BLaER1 treated with 17β-estradiol and CSF1 and Interleukin-3, amounts not matched to agents 10 nM and 100 nM (cell line): Measurements from ENCODE around the gene KPNA4.
"Not testable (repeated sequence)": the region's sequence is repeated elsewhere in the genome, so short reads cannot be mapped to it uniquely, and the experiment has no call there.

Source experiments
- H3K27ac ChIP-seq, 11 experiments: shearing (Covaris generic); formaldehyde crosslinking; 2 replicates each; pipeline ENCODE4 v1.8.1; 2022
- H3K27me3 ChIP-seq, 11 experiments: shearing (Covaris generic); formaldehyde crosslinking; 2 replicates each; pipeline ENCODE4 v1.8.1; 2022
- H3K36me3 ChIP-seq, 11 experiments: shearing (Covaris generic); formaldehyde crosslinking; 2 replicates each; pipeline ENCODE4 v1.8.1; 2022
- H3K4me1 ChIP-seq, 10 experiments: shearing (Covaris generic); formaldehyde crosslinking; 2 replicates each; pipeline ENCODE4 v1.8.1; 2022
- H3K4me2 ChIP-seq, 11 experiments: shearing (Covaris generic); formaldehyde crosslinking; 2 replicates each; pipeline ENCODE4 v1.8.1; 2022
- H3K4me3 ChIP-seq, 10 experiments: shearing (Covaris generic); formaldehyde crosslinking; 2 replicates each; pipeline ENCODE4 v1.8.1; 2022
- H3K9ac ChIP-seq, 11 experiments: shearing (Covaris generic); formaldehyde crosslinking; 2 replicates each; pipeline ENCODE4 v1.8.1; 2022
- H3K9me3 ChIP-seq, 11 experiments: shearing (Covaris generic); formaldehyde crosslinking; replicated peaks in 1 of 11; 2 replicates each; pipeline ENCODE4 v1.8.1; 2022
- H4K20me1 ChIP-seq, 11 experiments: shearing (Covaris generic); formaldehyde crosslinking; 2 replicates each; pipeline ENCODE4 v1.8.1; 2022
- Cebpa-rat ChIP-seq, 11 experiments: shearing (Covaris generic); IDR thresholded peaks; 2 replicates each; pipeline ENCODE4 v1.8.1; 2022

Gene KPNA4

DNA sequence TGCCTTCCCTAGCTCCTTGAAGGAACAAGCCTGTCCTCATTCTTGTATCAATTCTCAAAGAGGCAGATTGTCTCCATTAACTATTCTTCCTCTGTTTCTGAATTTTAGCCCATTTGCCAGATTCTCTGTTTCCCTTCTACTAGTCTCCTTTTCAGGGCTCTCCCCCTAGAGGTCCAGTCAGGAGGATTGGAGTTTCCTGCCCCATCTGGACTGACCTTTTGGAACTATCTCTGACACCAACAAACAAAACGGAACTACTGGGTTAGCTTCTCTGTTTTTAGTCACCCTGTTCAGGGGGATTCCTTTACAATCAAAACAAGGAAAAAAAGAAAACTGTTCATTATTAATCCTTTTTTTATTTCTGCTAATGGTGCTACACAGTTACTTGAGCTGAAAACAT, 10.2 kb upstream of the KPNA4 start:
- Histone ChIP-seq H3K27ac (no peak overlapping the region), H4K20me1 (no peaks in the 10 kb centered on the region), H3K9me3 (peaks cover 14 to 34% (median 24%) of the 10 kb centered on the region in 11 experiments; a peak in 21 of 22 replicates), H3K27me3 (no peaks in the 10 kb centered on the region), H3K4me1 (no peaks in the 10 kb centered on the region), H3K36me3 (peaks cover 0 to 8% (median 0%) of the 10 kb centered on the region in 11 experiments; a peak in 2 of 22 replicates), H3K9ac (no peak overlapping the region), H3K4me2 (no peak overlapping the region), H3K4me3 (no peak overlapping the region)
- no peak for TF ChIP-seq Cebpa-rat (IDR thresholded peaks at IDR 0.05)

DNA sequence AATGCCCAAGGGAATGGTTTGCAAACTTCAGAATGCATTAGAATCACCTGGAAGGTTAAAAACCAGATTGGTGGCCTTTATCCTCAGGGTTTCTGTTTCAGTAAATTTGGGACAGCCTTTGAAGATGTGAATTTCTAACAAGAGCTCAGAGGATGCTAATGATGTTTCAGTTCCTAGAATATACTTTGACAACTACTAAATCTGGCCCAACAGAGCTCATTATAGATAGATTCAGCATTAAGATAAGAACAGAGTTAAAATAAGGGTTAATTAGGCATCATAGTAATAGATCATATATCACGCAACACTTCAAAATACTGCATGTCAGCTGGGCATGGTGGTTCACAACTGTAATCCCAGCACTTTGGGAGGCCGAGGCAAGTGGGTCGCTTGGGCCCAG, 9.3 kb upstream of the KPNA4 start:
- peaks cover 12 to 25% (median 17%) of the 10 kb centered on the region in 11 experiments; a peak in 17 of 22 replicates for H3K9me3 ChIP-seq
- TF ChIP-seq Cebpa-rat (IDR thresholded peaks at IDR 0.05): no peak
- H4K20me1 ChIP-seq: no peaks in the 10 kb centered on the region
- H3K4me1 ChIP-seq: no peaks in the 10 kb centered on the region; a peak in 1 of 20 replicates
- no peak overlapping the region for H3K9ac ChIP-seq
- H3K27ac ChIP-seq: no peak overlapping the region
- no peaks in the 10 kb centered on the region for H3K27me3 ChIP-seq
- H3K4me2 ChIP-seq: no peak overlapping the region
- no peak overlapping the region for H3K4me3 ChIP-seq
- H3K36me3 ChIP-seq: peaks cover 0 to 8% (median 0%) of the 10 kb centered on the region in 11 experiments; a peak in 3 of 22 replicates

DNA sequence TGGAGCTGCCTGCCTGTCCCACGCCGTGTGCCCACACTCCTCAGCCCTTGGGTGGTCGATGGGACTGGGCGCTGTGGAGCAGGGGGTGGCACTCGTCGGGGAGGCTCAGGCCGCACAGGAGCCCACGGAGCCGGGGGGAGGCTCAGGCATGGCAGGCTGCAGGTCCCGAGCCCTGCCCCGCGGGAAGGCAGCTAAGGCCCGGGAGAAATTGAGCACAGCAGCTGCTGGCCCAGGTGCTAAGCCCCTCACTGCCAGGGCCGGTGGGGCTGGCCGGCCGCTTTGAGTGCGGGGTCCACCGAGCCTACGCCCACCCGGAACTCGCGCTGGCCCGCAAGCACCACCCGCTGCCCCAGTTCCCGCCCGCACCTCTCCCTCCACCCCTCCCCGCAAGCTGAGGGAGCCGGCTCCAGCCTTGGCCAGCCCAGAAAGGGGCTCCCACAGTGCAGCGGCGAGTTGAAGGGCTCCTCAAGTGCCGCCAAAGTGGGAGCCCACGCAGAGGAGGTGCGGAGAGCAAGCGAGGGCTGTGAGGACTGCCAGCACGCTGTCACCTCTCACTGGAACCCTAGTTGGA, 8.7 kb upstream of the KPNA4 start:
- not testable (repeated sequence) for H3K4me2 ChIP-seq, H3K4me3 ChIP-seq, H3K4me1 ChIP-seq, H3K9ac ChIP-seq, H3K27ac ChIP-seq, H4K20me1 ChIP-seq, H3K27me3 ChIP-seq
- Histone ChIP-seq H3K9me3 (peaks cover 6 to 28% (median 14%) of the 10 kb centered on the region in 11 experiments; a peak in 17 of 22 replicates), H3K36me3 (peaks cover 0 to 11% (median 2%) of the 10 kb centered on the region in 11 experiments; a peak in 12 of 22 replicates)

DNA sequence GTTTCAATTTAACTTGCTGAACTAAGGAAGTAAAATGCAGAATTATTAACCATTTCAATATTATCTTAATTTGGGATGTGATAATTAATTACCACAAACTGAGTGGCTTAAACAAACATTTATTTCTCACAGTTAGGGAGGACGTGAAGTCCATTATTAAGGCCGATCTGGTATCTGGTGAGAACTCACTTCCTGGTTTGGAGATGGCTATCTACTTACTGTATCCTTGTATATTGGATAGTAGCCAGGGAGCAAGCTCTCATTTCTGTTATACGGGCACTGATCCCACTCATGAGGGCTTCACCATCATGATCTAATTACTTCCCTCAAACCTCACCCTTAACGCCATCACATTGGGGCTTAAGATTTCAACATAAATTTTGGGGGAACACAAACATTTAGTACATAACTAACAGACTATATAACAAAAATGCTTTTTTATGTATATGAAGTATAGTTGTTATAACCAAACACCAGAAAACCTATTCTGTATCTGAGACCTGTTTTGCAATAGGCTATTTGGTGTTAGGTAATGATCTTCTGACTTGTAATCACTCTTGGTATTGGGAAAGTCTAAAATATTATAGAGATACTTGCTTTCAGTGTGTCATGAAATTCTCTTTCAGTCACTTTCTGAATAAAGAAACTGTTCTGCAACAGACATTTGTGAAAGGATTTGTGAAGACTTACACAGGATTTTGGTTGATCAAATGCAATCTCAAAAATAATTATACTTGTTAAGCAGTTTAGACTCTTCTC, 4.7 kb upstream of the KPNA4 start:
- Histone ChIP-seq H3K9ac (no peak overlapping the region), H3K9me3 (peaks cover 5 to 43% (median 14%) of the 10 kb centered on the region in 11 experiments; a peak in 16 of 22 replicates), H3K27me3 (no peaks in the 10 kb centered on the region), H3K4me1 (peaks cover 17 to 26% (median 22%) of the 10 kb centered on the region in 10 experiments), H4K20me1 (peaks cover 0 to under 1% (median 0%) of the 10 kb centered on the region in 11 experiments; a peak in 2 of 22 replicates), H3K27ac (no peak overlapping the region), H3K4me2 (no peak overlapping the region), H3K36me3 (peaks cover 12 to 25% (median 16%) of the 10 kb centered on the region in 11 experiments), H3K4me3 (no peak overlapping the region)
- TF ChIP-seq Cebpa-rat (IDR thresholded peaks at IDR 0.05): no peak

DNA sequence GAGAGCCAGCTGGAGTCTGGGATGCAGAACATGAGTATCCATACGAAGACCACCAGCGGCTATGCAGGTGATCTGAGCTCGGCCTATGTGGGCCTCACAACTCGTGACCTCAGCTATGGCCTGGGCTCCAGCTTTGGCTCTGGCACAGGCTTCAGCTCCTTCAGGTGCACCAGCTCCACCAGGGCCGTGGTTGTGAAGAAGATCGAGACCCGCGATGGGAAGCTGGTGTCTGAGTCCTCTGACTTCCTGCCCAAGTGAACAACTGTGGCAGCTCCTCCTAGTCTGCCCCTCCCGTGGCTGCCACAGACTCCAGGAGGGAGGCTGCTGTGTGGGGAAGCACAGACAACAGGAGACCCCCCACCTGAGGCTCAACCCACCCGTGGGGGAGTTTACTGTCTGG, 3.6 kb upstream of the KPNA4 start:
- TF ChIP-seq Cebpa-rat (IDR thresholded peaks at IDR 0.05): no peak
- no peaks in the 10 kb centered on the region for H3K27me3 ChIP-seq
- H3K36me3 ChIP-seq: peaks cover 12 to 25% (median 16%) of the 10 kb centered on the region in 11 experiments
- H3K27ac ChIP-seq: peak overlapping the region in 1 of 11 experiments; percentile 2; a peak in 1 of 22 replicates
- peak overlapping the region; percentile 6 to 55 (median 41); a peak in 14 of 22 replicates for H3K4me2 ChIP-seq
- H4K20me1 ChIP-seq: peaks cover 6 to 12% (median 9%) of the 10 kb centered on the region in 11 experiments; a peak in 18 of 22 replicates
- H3K9me3 ChIP-seq: peaks cover 5 to 34% (median 11%) of the 10 kb centered on the region in 11 experiments; a peak in 16 of 22 replicates
- peaks cover 17 to 26% (median 22%) of the 10 kb centered on the region in 10 experiments for H3K4me1 ChIP-seq
- H3K4me3 ChIP-seq: no peak overlapping the region
- no peak overlapping the region for H3K9ac ChIP-seq

DNA sequence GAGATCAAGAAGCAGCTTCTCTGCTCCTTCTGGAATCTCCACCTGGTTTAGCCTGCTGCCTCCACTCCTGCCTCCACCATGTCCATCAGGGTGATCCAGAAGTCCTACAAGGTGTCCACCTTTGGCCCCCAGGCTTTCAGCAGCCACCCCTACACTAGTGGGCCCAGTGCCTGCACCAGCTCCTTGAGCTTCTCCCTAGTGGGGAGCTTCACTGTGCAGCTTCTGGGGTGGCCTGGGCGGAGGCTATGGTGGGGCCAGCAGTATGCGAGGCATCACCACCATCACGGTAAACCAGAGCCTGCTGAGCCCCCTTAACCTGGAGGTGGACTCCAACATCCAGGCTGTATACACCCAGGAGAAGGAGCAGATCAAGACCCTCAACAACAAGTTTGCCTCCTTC, 2.4 kb upstream of the KPNA4 start:
- peaks cover 0 to 27% (median 7%) of the 10 kb centered on the region in 11 experiments; a peak in 14 of 22 replicates for H3K9me3 ChIP-seq
- no peak for TF ChIP-seq Cebpa-rat (IDR thresholded peaks at IDR 0.05)
- no peak overlapping the region for H3K9ac ChIP-seq
- H3K27ac ChIP-seq: no peak overlapping the region; a peak in 1 of 22 replicates
- H3K4me3 ChIP-seq: no peak overlapping the region; a peak in 1 of 20 replicates
- H4K20me1 ChIP-seq: peaks cover 18 to 24% (median 21%) of the 10 kb centered on the region in 11 experiments; a peak in 20 of 22 replicates
- peak overlapping the region in 4 of 11 experiments; percentile 82 to 91 (median 86); a peak in 7 of 22 replicates for H3K4me2 ChIP-seq
- peaks cover 23 to 37% (median 34%) of the 10 kb centered on the region in 10 experiments for H3K4me1 ChIP-seq
- H3K27me3 ChIP-seq: no peaks in the 10 kb centered on the region
- H3K36me3 ChIP-seq: peaks cover 14 to 27% (median 22%) of the 10 kb centered on the region in 11 experiments

DNA sequence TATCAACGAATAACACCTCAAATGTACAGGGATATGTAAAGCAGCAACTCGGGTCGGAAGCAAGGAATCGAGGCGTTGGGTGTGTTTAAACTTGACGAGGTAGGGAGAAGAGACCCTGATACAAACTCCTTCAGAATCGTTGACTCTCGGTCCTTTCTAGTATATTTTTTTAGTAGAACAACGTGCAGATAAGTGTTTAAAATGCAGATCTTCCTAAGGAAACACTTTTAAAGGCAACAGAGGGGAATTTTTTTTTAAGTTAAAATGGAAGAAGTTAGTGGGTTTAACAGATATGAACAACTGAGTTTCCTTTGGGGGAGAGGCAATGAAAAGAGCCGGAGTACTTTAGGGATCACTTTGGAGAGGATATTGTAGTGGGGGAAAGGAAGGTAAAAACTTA, 1.1 kb upstream of the KPNA4 start:
- H3K4me1 ChIP-seq: peaks cover 23 to 49% (median 36%) of the 10 kb centered on the region in 10 experiments
- H3K36me3 ChIP-seq: peaks cover 14 to 40% (median 33%) of the 10 kb centered on the region in 11 experiments; a peak in 21 of 22 replicates
- TF ChIP-seq Cebpa-rat (IDR thresholded peaks at IDR 0.05): no peak
- H3K9ac ChIP-seq: peak overlapping the region; percentile 92 to 99 (median 97)
- H3K4me3 ChIP-seq: peak overlapping the region; percentile 75 to 99 (median 96)
- H3K9me3 ChIP-seq: peaks cover 0 to 27% (median 16%) of the 10 kb centered on the region in 11 experiments; a peak in 14 of 22 replicates
- peaks cover 21 to 37% (median 33%) of the 10 kb centered on the region in 11 experiments; a peak in 20 of 22 replicates for H4K20me1 ChIP-seq
- no peaks in the 10 kb centered on the region for H3K27me3 ChIP-seq
- H3K4me2 ChIP-seq: peak overlapping the region; percentile 76 to 93 (median 85)
- H3K27ac ChIP-seq: peak overlapping the region; percentile 95 to 99 (median 98)

DNA sequence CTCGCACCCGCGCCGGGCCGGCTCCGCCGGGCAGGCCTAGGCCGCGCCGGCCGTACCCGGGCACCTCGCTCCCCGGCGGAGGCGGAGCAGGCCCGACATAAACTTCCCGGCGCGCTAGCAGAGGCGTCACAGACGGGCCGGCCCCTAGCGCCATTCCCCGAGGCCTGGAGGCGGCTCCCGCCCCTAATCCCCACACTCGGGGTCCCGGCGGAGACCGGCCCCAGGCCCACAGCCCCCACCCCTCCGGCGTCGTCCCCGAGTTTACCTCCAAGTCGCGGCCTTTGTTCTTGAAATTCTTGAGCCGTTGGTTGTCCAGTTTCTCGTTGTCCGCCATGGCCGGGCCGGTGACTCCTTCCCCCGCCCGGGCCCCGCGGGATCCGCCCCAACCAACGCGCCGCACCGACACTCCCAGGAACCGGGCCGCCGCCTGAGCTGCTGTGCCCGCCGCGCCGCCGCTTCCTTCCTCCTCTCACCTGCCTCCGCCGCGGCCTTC, 376 bp downstream of the KPNA4 start:
- H3K9me3 ChIP-seq: peaks cover 0 to 35% (median 18%) of the 10 kb centered on the region in 11 experiments; a peak in 14 of 22 replicates
- peaks cover 23 to 64% (median 36%) of the 10 kb centered on the region in 10 experiments for H3K4me1 ChIP-seq
- peak overlapping the region; percentile 69 to 100 (median 98) for H3K4me3 ChIP-seq
- H3K27ac ChIP-seq: peak overlapping the region; percentile 93 to 99 (median 98)
- TF ChIP-seq Cebpa-rat (IDR thresholded peaks at IDR 0.05): no peak
- H3K4me2 ChIP-seq: peak overlapping the region; percentile 64 to 94 (median 84); a peak in 21 of 22 replicates
- H3K36me3 ChIP-seq: peaks cover 14 to 55% (median 44%) of the 10 kb centered on the region in 11 experiments; a peak in 21 of 22 replicates
- peaks cover 24 to 52% (median 48%) of the 10 kb centered on the region in 11 experiments; a peak in 21 of 22 replicates for H4K20me1 ChIP-seq
- no peaks in the 10 kb centered on the region for H3K27me3 ChIP-seq
- H3K9ac ChIP-seq: peak overlapping the region; percentile 92 to 99 (median 97)
